Right lobe of liver (tissue), 4 donors: ENCODE measurements around the gene KCNJ2.

ENCODE experiments used
- CTCF ChIP-seq, 4 donors: fragments of 200-600 bp in 3 of 4; fragments of 450-650 bp in 1 of 4; IDR thresholded peaks; one replicate each; pipeline versions ENCODE4 v1.5.1 to v1.8.0; 2016 to 2022; ENCODE audit warnings: antibody characterized with exemption in 4 of 4, mild to moderate bottlenecking in 2 of 4
- POLR2A ChIP-seq: fragments of 450-650 bp; IDR thresholded peaks from one replicate; pipeline ENCODE4 v1.6.1; 2017; ENCODE audit warnings: antibody characterized with exemption, mild to moderate bottlenecking
- donor health status: DM: no; HTN: no; CAD: no.
- donor health status: DM: no; HTN: no; CAD: no.
- donor health status: DM: no; HTN: yes; CAD: no.

- TF ChIP-seq CTCF (IDR thresholded peaks at IDR 0.05) (no peak), POLR2A (no peak)
Observed at GRCh38 chr17:70134777-70135176, 34.6 kb upstream of the KCNJ2 start.
